Measurements from ENCODE around the gene CNTN4. TPM values are rescaled to one million over a fixed set of nuclear protein-coding genes. Genes with fewer than 3 reads are reported as not detected.

CNTN4 gene
- total RNA-seq, 1 experiment from 2014 or later, result not detected

GRCh38 chr3:2686816-2687502 is 588.3 kb downstream of the CNTN4 start:
- no peak for DNase-seq (ENCODE audit: low read depth)

GRCh38 chr3:2697589-2697988 is 598.9 kb downstream of the CNTN4 start:
- no peak for DNase-seq (ENCODE audit: low read depth)

DNA sequence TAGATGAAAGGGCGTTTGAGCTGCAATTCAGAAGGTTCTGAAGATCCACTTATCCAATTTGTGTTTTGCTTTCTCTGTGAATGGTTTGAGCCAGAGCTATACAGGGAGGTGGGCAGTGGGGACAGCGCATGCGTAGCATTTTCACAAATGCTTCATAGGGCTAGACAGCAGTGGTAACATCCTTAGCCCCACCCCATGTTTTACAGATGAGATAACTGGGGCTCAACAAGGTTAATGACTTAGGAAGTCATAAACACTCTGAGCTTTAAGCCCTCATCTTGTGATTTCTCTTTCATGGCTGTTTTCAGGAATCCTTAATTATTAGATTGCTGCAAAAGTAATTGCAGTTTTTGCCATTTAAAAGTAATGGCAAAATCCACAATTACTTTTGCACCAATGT is 602.8 kb downstream of the CNTN4 start:
- no peak for DNase-seq (ENCODE audit: low read depth)

DNA sequence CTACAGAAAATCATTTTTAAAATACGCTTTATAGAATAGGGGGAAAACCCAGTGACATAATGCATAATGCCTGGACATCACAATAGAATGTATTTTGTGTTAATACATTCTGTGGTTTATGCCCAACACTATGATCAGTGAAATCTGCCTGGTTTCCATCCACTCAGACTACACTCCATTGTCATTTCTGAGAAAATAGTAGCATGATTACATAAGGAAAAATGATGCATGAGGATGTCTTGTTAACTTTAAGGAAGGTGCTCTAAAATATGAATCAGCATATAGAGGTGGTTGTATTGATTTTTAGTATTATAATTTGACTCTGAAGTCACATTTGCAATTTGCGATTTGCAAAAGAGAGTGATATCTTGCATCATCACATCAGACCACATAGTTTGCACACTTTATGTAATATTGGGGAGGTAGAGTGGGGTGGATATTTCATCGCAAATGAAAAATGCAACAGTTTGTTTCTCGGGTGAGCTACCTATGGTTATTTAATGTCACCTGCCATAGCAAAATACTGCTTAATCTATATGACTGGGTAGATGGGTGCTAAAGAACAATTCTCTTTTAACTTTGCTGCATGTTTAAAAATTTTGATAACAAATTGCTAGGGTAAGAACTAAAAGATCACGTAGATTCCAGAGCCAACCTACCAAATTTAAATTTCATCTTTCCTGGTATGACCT is 607.6 kb downstream of the CNTN4 start:
- no peak for DNase-seq (ENCODE audit: low read depth)

DNA sequence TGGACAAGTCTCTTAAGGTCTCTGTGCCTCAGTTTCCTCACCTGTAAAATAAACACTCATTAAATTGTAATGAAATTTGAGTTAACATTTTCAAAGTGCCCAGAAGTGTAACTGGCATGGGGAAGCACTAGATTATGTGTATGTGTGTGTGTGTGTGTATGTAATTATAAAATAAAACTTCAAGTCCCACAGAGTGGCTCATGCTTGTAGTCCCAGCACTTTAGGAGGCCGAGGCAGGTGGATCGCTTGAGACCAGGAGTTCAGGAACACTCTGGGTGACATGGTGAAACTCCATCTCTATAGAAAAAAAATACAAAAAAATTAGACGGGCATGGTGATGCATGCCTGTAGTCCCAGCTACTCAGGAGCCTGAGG is 608.2 kb downstream of the CNTN4 start:
- DNase-seq (ENCODE audit: low read depth), result no peak

GRCh38 chr3:2711081-2711480 is 612.4 kb downstream of the CNTN4 start:
- no peak for DNase-seq (ENCODE audit: low read depth)

- DNase-seq (ENCODE audit: low read depth), result no peak
Observed at GRCh38 chr3:2713923-2714322, 615.3 kb downstream of the CNTN4 start.

DNA sequence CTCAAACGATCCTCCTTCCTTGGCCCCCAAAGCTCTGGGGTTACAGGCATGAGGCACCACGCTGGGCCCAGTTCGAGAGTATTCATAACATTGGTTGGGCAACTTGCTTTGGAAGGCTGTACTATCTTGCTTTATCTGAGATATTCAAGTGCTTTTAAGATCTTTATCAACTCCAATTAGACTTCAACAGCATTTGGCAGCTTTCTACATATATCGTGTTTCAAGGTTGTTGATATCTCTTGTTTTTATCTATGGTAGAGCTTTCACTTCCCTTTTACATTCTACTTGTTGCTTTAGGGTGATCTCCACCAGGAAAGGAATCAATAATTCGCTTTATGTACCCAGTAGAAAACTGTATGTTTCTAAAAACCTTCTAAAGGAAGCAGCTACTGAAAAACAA is 616.2 kb downstream of the CNTN4 start:
- DNase-seq (ENCODE audit: low read depth), result no peak

DNA sequence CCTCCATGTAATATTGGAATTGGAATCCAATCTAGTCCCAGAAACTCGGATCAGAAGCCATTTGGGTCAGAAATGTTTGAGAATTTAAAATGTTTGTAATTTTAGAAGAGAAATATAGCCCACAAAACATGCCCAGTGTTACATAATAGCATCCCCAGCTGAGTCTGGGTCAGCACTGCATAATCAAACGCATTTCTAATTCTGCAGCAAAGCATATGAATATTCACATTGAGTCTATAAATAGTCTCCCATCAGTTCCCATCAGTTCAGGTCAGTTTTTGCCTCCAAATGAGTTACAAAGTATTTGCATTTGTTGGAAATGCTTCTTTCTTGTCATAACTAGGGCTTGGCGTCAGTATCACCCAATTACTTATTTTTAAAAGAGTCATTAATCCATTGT is 628.4 kb downstream of the CNTN4 start:
- DNase-seq (ENCODE audit: low read depth), result no peak

DNA sequence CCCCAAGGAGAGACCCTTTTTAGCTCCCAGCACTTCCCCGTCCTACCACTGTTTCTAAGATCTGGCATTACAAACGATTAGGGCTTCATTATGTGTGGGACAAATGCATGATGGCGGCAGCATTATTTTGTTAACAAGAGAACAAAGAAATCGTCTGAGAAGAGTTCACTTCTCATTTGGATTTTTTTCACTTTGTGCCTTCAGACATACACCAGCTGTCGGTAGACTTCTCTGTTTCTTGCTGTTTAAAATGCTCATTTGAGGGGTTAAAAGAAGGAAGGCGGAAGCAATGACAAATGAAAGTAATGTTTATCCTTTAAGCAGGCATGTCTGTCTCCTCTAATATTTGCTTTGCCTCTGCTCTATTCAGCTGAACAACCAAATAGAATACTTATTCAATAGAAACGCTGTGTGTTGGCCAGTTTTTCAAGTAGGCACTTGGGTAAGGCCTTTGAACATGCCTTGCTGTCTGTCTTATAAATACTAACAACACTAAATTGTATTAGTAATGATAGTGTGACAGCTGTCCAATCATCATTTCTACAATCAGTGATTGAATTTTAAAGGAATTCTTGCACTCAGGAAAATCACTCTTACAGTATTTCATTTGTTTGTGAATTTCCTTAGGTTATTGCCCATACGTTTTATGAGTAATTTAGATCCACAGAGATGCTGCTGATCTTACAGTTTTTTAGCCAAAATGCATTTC is 629.1 kb downstream of the CNTN4 start:
- DNase-seq (ENCODE audit: low read depth), result no peak

GRCh38 chr3:2731843-2732242 is 633.2 kb downstream of the CNTN4 start:
- no peak for DNase-seq (ENCODE audit: low read depth)

GRCh38 chr3:2735392-2735894 is 636.8 kb downstream of the CNTN4 start:
- DNase-seq (ENCODE audit: low read depth), result no peak

DNA sequence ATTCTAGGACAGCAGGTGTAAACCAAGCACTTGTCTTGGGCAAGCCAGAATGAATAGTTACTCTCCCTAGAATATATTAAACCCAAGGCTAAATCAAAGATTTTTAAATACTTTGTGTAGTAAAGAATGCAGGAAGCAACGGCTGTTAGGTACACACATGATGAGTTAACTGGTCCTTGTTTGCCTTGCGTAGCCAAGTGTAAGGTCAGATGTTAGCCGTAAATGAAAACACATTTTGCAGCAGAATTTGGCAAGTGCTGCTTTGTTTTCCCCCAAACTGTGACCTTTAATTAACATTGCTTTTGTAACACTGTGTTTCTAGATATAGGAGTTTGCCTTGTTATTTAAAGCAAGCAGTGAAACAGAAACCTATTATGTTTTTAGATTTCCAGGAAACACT is 642.9 kb downstream of the CNTN4 start:
- no peak for DNase-seq (ENCODE audit: low read depth)

DNA sequence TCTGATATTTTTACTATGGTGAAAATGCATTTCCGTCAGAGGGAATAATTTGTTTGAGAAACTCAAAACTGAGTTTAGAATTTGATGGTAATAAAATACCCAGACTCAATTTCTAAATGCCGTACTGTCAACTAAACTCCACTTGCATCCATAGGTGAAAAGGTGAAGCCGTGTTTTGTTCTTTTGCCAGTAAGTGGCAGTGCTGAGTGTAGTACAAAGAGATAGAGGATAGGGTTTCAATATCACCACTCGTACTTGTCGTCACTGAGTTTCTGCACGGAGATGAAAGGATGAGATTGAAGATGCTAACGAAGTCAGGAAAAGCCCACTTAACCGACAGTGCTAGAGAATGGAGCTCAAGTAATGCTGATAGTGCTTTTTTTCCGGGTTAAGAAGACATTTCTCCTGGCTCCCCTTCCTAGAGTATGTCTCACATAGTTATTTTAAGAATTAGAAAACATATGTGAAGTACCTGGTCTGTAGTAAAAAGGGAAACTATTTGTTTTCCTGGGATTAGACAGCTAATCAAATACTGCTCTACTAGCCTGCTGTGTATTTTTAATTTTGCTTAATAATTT is 666.4 kb downstream of the CNTN4 start:
- DNase-seq (ENCODE audit: low read depth), result no peak

- DNase-seq (ENCODE audit: low read depth), result no peak
Observed at GRCh38 chr3:2770451-2770850, 671.8 kb downstream of the CNTN4 start.

GRCh38 chr3:2771193-2771592 is 672.5 kb downstream of the CNTN4 start:
- DNase-seq (ENCODE audit: low read depth), result no peak

DNA sequence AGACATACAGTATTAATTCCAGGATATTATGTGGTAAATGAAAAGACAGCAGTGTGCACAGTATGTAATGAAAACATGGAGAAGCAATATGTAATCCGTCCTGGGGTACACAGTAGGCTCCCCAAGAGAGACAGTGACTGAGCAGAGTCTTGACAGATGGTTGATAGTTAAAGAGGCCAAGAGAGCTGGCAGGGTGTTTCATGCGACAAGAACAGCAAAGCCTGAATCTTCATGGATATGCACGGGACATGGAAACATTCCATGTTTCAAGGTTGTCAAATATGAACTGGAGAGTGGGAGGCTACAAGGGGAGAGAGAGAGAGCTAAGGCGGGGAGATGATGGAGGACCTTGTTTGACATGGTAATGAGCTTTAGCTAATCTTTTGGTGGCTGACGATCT is 673.1 kb downstream of the CNTN4 start:
- DNase-seq (ENCODE audit: low read depth), result no peak

DNA sequence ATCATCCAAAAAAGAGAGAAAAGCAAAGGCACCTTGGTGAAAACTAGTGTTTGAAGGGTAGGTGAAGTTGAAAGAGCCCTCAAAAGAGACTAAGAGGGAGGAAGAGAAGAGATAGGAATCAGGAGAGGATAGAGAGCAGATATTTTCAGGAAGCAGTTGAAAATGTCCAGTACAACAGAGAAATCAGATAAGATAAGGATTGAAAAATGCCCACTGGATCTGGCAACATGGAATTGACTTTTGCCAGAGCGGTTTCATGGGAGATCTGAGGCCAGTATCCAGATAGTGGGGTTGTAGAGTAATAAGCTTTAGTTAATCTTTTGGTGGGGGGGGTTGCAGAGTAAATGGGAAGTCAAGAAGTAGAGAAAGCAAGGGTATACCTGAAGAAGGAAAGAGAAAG is 674.1 kb downstream of the CNTN4 start:
- DNase-seq (ENCODE audit: low read depth), result no peak

- no peak for DNase-seq (ENCODE audit: low read depth)
Observed at GRCh38 chr3:2774481-2775249, 676.0 kb downstream of the CNTN4 start.

GRCh38 chr3:2783261-2783660 is 684.6 kb downstream of the CNTN4 start:
- no peak for DNase-seq (ENCODE audit: low read depth)

GRCh38 chr3:2784627-2785026 is 686.0 kb downstream of the CNTN4 start:
- DNase-seq (ENCODE audit: low read depth), result no peak
